AG04450 (cell line): ENCODE measurements around the gene HOXA4. TPM values are rescaled to one million over a fixed set of nuclear protein-coding genes. Genes with fewer than 3 reads are reported as not detected.

Experiments
- CTCF ChIA-PET: fragments of 300-600, 350-600 bp; formaldehyde crosslinking; extraction: SDS; loops from one replicate; lab custom pipeline; 2022; ENCODE audit warnings: antibody characterized with exemption, inconsistent platforms; lab: Charles Lee
- POLR2A ChIA-PET: fragments of 350-600 bp; formaldehyde crosslinking; extraction: SDS; loops from one replicate; lab custom pipeline; 2021; ENCODE audit warnings: antibody characterized with exemption, inconsistent platforms; lab: Yijun Ruan, JAX
- DNase-seq: peaks from one replicate; pipeline ENCODE4 v3.0.0-alpha.2; 2011; ENCODE audit warnings: low read depth, low spot score
- H3K27ac ChIP-seq: one replicate; pipeline ENCODE4 v1.5.1; 2012; ENCODE audit warnings: low read depth, low read length, control low read depth
- H3K27me3 ChIP-seq: one replicate; pipeline ENCODE4 v1.6.0; 2012; ENCODE audit warnings: low read length; ENCODE audit not compliant: control insufficient read depth, insufficient read depth
- H3K4me3 ChIP-seq: 2 replicates; pipeline ENCODE4 v1.5.1; 2011; ENCODE audit warnings: mild to moderate bottlenecking, low read depth, low read length, control low read depth
- H3K9me3 ChIP-seq: 2 replicates; pipeline ENCODE4 v1.5.1; 2012; ENCODE audit warnings: low read length; ENCODE audit not compliant: control insufficient read depth, insufficient read depth
- polyA plus RNA-seq: library from polyadenylated mRNA; depleted of rRNA; stranded (reverse); fragments of >200 nt; gene quantifications from 2 replicates; pipeline ENCODE4 v1.2.3, GENCODE V29; 2011
- TF ChIP-seq, protein P1 (sequence below): IDR thresholded peaks from 2 replicates; pipeline ENCODE4 v1.5.1; 2011; ENCODE audit warnings: low read depth, low read length, control low read depth, inconsistent platforms

Gene HOXA4
- polyA plus RNA-seq, 1 experiment, result 5.8 TPM

DNA sequence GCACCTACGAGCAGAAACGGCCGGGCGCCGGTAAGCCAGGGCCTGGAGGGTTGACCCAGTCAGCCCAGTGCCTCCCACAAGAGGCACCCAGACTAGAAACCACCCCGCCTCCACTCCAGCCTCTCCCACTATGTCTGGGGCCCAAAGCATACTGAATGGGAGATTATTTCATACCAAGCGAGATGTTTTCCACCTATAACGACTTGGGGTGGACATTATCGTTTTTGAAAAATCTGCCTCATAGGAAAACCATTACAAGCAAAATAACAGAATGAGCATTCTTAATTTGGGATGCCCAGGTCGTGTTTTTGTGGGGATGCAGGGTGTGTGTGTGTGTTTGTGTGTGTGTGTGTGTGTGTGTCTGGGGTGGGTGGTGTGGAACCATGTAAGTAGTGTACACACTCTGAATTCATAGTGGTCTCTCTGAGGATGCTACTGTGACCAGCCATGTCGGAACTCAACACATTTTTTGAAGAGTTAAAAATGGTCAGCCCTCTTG is 15.4 kb upstream of the HOXA4 start:
- no peaks in the 10 kb centered on the region; the same call in 1 of the 2 replicates for H3K9me3 ChIP-seq
- H3K4me3 ChIP-seq, result peak overlapping the region; percentile 58
- DNase-seq, result no peak
- TF ChIP-seq, protein P1, sequence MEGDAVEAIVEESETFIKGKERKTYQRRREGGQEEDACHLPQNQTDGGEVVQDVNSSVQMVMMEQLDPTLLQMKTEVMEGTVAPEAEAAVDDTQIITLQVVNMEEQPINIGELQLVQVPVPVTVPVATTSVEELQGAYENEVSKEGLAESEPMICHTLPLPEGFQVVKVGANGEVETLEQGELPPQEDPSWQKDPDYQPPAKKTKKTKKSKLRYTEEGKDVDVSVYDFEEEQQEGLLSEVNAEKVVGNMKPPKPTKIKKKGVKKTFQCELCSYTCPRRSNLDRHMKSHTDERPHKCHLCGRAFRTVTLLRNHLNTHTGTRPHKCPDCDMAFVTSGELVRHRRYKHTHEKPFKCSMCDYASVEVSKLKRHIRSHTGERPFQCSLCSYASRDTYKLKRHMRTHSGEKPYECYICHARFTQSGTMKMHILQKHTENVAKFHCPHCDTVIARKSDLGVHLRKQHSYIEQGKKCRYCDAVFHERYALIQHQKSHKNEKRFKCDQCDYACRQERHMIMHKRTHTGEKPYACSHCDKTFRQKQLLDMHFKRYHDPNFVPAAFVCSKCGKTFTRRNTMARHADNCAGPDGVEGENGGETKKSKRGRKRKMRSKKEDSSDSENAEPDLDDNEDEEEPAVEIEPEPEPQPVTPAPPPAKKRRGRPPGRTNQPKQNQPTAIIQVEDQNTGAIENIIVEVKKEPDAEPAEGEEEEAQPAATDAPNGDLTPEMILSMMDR, result no peak
- H3K27me3 ChIP-seq, result no peaks in the 10 kb centered on the region
- CTCF ChIA-PET, result interaction anchor here (1.0 to 7.8 kb wide), 8 partner anchors 9 to 1253 kb away, joined by 3 to 93 read pairs (median 13); no protein-coding TSS in a partner anchor
- peak overlapping the region; percentile 93 for H3K27ac ChIP-seq
- POLR2A ChIA-PET, result interaction anchor here (0.6 to 3.3 kb wide), 4 partner anchors 11 to 40 kb away, joined by 3 to 21 read pairs (median 4); partner anchors contain the start of gene HOXA7

DNA sequence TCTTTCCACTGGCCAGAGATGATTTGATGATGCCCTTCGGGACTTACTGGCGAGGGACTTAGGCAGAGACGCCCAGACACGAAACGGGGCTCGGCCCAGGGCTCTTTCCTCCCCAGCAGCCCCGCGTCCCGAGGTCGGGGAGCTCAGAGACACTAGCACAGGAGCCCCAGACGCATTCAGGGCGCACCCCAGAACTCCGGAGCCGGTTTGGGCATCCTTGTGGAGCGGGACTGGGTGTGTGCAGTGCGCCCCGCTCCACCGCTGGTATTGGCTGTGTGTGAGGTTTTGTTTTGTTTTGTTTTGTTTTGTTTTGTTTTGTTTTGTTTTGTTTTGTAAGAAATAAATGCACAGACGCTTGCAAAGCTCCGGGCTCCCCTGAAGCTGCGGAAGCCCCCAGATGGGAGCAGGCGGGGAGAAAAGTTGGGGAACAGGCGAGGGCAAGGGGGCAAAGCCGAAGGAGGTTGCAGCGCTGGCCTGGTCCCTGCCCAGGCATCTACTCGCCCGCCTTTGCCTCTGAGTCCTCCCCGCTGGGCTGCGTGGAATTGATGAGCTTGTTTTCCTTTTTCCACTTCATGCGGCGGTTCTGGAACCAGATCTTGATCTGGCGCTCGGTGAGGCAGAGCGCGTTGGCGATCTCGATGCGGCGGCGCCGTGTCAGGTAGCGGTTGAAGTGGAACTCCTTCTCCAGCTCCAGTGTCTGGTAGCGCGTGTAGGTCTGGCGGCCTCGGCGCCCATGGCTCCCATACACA is 14.8 kb upstream of the HOXA4 start:
- CTCF ChIA-PET, result interaction anchor here (0.6 to 7.8 kb wide), 16 partner anchors 8 to 1291 kb away, joined by 3 to 93 read pairs (median 10); partner anchors contain the start of gene HOXA3
- Histone ChIP-seq H3K27me3 (no peaks in the 10 kb centered on the region), H3K27ac (peak overlapping the region; percentile 93), H3K4me3 (peak overlapping the region; percentile 58), H3K9me3 (no peaks in the 10 kb centered on the region; the same call in 1 of the 2 replicates)
- TF ChIP-seq, protein P1, result no peak
- no peak for DNase-seq
- POLR2A ChIA-PET, result interaction anchor here (0.6 to 3.3 kb wide), 6 partner anchors 10 to 946 kb away, joined by 3 to 21 read pairs (median 4); partner anchors contain the start of gene HOXA7

DNA sequence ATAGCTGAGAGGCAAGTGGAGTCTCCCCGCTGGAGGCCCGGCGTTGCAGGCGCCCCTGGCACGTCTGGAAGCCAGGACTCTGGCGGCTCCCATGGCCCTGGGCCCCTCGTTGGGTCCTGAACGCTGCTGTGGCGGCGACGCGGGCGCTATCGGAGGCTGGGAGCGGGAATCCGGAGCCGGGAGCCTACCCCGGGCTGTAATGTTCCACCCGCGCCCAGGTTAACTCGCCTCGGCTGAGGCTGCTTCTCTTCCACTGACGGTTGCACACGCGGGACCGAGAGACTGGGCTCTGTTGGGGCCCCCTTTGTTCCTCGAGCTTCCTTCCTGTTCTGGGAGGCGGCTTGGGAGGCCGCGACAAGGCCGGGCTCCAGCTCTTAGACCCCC is 14.2 kb upstream of the HOXA4 start:
- ChIA-PET CTCF (interaction anchor here (1.3 to 7.8 kb wide), 16 partner anchors 9 to 775 kb away, joined by 5 to 93 read pairs (median 12); partner anchors contain the start of gene HOXA3), POLR2A (interaction anchor here (0.7 to 3.3 kb wide), 6 partner anchors 8 to 945 kb away, joined by 3 to 21 read pairs (median 6); partner anchors contain the start of gene HOXA3)
- TF ChIP-seq, protein P1, result no peak
- Histone ChIP-seq H3K27ac (peak overlapping the region; percentile 93), H3K9me3 (no peaks in the 10 kb centered on the region; the same call in 1 of the 2 replicates), H3K4me3 (peak overlapping the region; percentile 58), H3K27me3 (no peaks in the 10 kb centered on the region)
- DNase-seq, result no peak

DNA sequence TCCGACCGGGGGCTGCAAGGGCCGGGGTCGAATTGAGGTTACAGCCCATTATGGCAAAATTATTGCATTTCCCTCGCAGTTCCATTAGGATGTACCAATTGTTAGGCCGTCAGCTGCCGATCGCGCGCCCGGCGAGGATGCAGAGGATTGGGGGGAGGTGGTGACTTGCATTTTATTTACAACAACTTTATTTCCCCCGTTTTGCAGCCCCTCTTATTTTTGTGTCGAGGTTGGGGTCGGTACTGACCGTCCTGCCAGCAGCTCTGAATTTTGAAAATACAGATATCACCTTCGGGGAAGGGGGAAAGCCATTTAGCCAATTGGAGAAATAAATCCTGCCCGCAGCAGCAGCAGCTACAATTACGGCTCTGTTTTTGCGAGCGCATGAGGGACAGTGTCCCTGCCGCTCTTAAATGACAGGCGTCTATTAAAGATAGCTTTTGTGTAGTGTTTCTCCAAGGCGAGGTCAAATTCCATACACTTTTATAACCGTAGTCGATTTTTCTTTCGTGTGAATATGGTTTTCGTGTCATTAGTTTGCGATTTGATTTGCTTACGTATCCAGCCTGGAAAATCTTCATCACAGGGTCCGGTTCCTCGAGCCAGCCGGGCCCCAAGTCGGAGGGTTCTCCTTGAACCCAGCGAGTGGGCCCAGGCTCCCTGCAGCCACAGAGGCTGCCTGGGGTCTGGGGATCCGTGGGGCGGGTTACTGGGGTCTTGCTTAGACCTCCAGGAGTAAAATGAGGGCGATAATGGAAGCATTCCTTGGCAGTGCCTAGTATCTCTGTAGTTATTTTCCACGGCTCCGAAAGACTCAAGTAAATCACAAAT is 13.6 kb upstream of the HOXA4 start:
- H3K9me3 ChIP-seq, result no peaks in the 10 kb centered on the region; the same call in 1 of the 2 replicates
- no peak for DNase-seq
- ChIA-PET POLR2A (interaction anchor here (0.5 to 3.3 kb wide), 24 partner anchors 8 to 1282 kb away, joined by 3 to 21 read pairs (median 4); partner anchors contain the start of genes CBX3, HNRNPA2B1, HOXA3 and HOXA4), CTCF (interaction anchor here (0.6 to 7.8 kb wide), 33 partner anchors 9 to 951 kb away, joined by 3 to 93 read pairs (median 7); partner anchors contain the start of genes HOXA3, HOXA4 and HOXA7)
- peak overlapping the region; percentile 58 for H3K4me3 ChIP-seq
- TF ChIP-seq, protein P1, result no peak; the same call in 1 of the 2 replicates
- no peaks in the 10 kb centered on the region for H3K27me3 ChIP-seq
- peak overlapping the region; percentile 93 for H3K27ac ChIP-seq
